Right renal pelvis (tissue), 4 donors: ENCODE measurements around the gene GPATCH8. TPM values are rescaled to one million over a fixed set of nuclear protein-coding genes. Genes with fewer than 3 reads are reported as not detected.
"Not testable (repeated sequence)": the region's sequence is repeated elsewhere in the genome, so short reads cannot be mapped to it uniquely, and the experiment has no call there.

Experiments
- DNase-seq, 4 donors: peaks; one replicate each; pipeline ENCODE4 v3.0.0-alpha.2; 2013; ENCODE audit warnings: low read depth in 4 of 4, low spot score in 3 of 4, missing footprints in 1 of 4
- polyA plus RNA-seq, 4 donors: library from polyadenylated mRNA; unstranded; fragments of 120-200 nt; gene quantifications; one replicate each; pipeline ENCODE4 v1.2.1, GENCODE V29; 2013; ENCODE audit not compliant: insufficient read length in 4 of 4

The GPATCH8 gene
- polyA plus RNA-seq, 4 donors = 42.4 to 49.5 (median 44.4) TPM

GRCh38 chr17:44529864-44530263, 26.7 kb upstream of the GPATCH8 start:
- DNase-seq = no peak

GRCh38 chr17:44527954-44528353, 24.7 kb upstream of the GPATCH8 start:
- DNase-seq = no peak

- no peak for DNase-seq
Measured at GRCh38 chr17:44527102-44527501, 23.9 kb upstream of the GPATCH8 start.

- DNase-seq = no peak
Measured at GRCh38 chr17:44523672-44523972, 20.4 kb upstream of the GPATCH8 start.

GRCh38 chr17:44522883-44523671, 19.9 kb upstream of the GPATCH8 start:
- no peak for DNase-seq

GRCh38 chr17:44518032-44518431, 14.8 kb upstream of the GPATCH8 start:
- no peak for DNase-seq

GRCh38 chr17:44511241-44512134, 8.3 kb upstream of the GPATCH8 start:
- not testable (repeated sequence) for DNase-seq

GRCh38 chr17:44506939-44507604, 3.9 kb upstream of the GPATCH8 start:
- DNase-seq = not testable (repeated sequence)

- no peak for DNase-seq
Measured at GRCh38 chr17:44502598-44503146, 534 bp downstream of the GPATCH8 start.

- no peak for DNase-seq
Measured at GRCh38 chr17:44501866-44502375, 1.3 kb downstream of the GPATCH8 start.

- no peak for DNase-seq
Measured at GRCh38 chr17:44499722-44500121, 3.5 kb downstream of the GPATCH8 start.

- no peak for DNase-seq
Measured at GRCh38 chr17:44496815-44497214, 6.4 kb downstream of the GPATCH8 start.

GRCh38 chr17:44493339-44493738, 9.9 kb downstream of the GPATCH8 start:
- DNase-seq = no peak

- no peak for DNase-seq
Measured at GRCh38 chr17:44492706-44493272, 10.4 kb downstream of the GPATCH8 start.

- DNase-seq = no peak
Measured at GRCh38 chr17:44489581-44489980, 13.6 kb downstream of the GPATCH8 start.

GRCh38 chr17:44487170-44487569, 16.0 kb downstream of the GPATCH8 start:
- no peak for DNase-seq

GRCh38 chr17:44473367-44473766, 29.8 kb downstream of the GPATCH8 start:
- DNase-seq = no peak

GRCh38 chr17:44469676-44470075, 33.5 kb downstream of the GPATCH8 start:
- no peak for DNase-seq

- no peak for DNase-seq
Measured at GRCh38 chr17:44467108-44467507, 36.1 kb downstream of the GPATCH8 start.

- no peak for DNase-seq
Measured at GRCh38 chr17:44466339-44466738, 36.9 kb downstream of the GPATCH8 start.
